Ecto neural progenitor cell (in vitro differentiated cells): ENCODE measurements around the gene DCDC2.
"Not testable (repeated sequence)": the region's sequence is repeated elsewhere in the genome, so short reads cannot be mapped to it uniquely, and the experiment has no call there.

Experiments
- DNase-seq: peaks from one replicate; pipeline ENCODE4 v3.0.0-alpha.2; 2018; ENCODE audit warnings: low spot score

The DCDC2 gene

GRCh38 chr6:24378473-24379097 is 20.7 kb upstream of the DCDC2 start:
- no peak for DNase-seq

GRCh38 chr6:24376871-24377270 is 19.0 kb upstream of the DCDC2 start:
- no peak for DNase-seq

GRCh38 chr6:24374612-24375011 is 16.8 kb upstream of the DCDC2 start:
- DNase-seq, result no peak

- DNase-seq, result not testable (repeated sequence)
These were observed 7.3 kb upstream of the DCDC2 start for GRCh38 chr6:24365103-24365633.

GRCh38 chr6:24362363-24362762 is 4.5 kb upstream of the DCDC2 start:
- not testable (repeated sequence) for DNase-seq

GRCh38 chr6:24359640-24360454 is 2.0 kb upstream of the DCDC2 start:
- peak; percentile 88 for DNase-seq

GRCh38 chr6:24358219-24358821 is 461 bp upstream of the DCDC2 start:
- DNase-seq, result no peak

GRCh38 chr6:24356310-24356973 is 1.4 kb downstream of the DCDC2 start:
- no peak for DNase-seq

GRCh38 chr6:24355393-24355792 is 2.5 kb downstream of the DCDC2 start:
- DNase-seq, result no peak

GRCh38 chr6:24353861-24354260 is 4.0 kb downstream of the DCDC2 start:
- DNase-seq, result no peak

GRCh38 chr6:24352434-24352833 is 5.4 kb downstream of the DCDC2 start:
- no peak for DNase-seq

- no peak for DNase-seq
These were observed 12.9 kb downstream of the DCDC2 start for GRCh38 chr6:24344976-24345375.

GRCh38 chr6:24340998-24341938 is 16.6 kb downstream of the DCDC2 start:
- no peak for DNase-seq

GRCh38 chr6:24339932-24340331 is 17.9 kb downstream of the DCDC2 start:
- no peak for DNase-seq

- no peak for DNase-seq
These were observed 23.6 kb downstream of the DCDC2 start for GRCh38 chr6:24334285-24334684.

- DNase-seq, result no peak
These were observed 25.5 kb downstream of the DCDC2 start for GRCh38 chr6:24332317-24332716.

GRCh38 chr6:24330137-24330732 is 27.6 kb downstream of the DCDC2 start:
- no peak for DNase-seq

- no peak for DNase-seq
These were observed 28.4 kb downstream of the DCDC2 start for GRCh38 chr6:24329451-24329850.

- DNase-seq, result no peak
These were observed 28.8 kb downstream of the DCDC2 start for GRCh38 chr6:24329022-24329421.

GRCh38 chr6:24327756-24328155 is 30.1 kb downstream of the DCDC2 start:
- DNase-seq, result no peak

- DNase-seq, result no peak
These were observed 31.9 kb downstream of the DCDC2 start for GRCh38 chr6:24325978-24326377.
